ENCODE results near the gene ADGRD1.

ADGRD1 gene

DNA sequence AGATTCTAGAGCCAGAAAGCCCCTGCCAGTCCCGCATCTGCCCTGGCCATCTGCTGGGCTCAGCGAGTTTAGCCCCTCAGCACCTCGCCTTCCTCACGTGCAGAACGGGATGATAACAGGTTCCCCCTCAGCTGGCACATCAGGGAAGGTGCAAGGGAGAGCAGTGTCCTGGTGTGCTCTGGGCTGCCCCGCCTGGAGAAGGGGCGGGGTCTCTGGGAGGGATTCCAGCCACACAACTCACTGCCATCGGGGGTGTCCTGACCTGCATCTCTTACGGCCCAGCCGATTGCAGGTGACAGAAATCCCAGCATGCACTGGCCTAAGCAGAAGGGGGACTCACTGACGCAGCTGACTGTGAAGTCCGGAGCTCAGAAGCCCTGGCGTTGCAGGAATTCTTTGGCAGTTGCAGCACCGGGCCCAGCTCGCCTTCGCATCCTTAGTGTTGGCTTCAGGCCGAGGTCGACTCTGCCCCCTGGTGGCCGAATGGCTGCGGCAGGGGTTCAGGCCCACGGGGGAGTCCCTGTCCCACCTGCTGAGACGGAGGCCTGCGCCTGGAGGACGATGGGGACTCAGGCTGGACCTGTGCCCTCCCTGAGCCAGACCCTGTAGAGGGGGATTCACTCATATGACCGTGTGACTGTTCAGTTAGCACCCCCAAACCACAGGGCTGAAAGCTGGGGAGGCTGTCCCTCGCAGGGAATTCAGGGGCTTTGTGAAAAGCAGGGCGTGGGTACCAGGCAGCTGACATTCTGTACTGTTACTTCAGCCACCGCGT, 178.6 kb downstream of the ADGRD1 start:
- peak; percentile 76 for DNase-seq (ENCODE audit: low read depth)
- no peak overlapping the region for H3K4me3 ChIP-seq (ENCODE audit: low read depth, low read length)
- TF ChIP-seq, protein P1, sequence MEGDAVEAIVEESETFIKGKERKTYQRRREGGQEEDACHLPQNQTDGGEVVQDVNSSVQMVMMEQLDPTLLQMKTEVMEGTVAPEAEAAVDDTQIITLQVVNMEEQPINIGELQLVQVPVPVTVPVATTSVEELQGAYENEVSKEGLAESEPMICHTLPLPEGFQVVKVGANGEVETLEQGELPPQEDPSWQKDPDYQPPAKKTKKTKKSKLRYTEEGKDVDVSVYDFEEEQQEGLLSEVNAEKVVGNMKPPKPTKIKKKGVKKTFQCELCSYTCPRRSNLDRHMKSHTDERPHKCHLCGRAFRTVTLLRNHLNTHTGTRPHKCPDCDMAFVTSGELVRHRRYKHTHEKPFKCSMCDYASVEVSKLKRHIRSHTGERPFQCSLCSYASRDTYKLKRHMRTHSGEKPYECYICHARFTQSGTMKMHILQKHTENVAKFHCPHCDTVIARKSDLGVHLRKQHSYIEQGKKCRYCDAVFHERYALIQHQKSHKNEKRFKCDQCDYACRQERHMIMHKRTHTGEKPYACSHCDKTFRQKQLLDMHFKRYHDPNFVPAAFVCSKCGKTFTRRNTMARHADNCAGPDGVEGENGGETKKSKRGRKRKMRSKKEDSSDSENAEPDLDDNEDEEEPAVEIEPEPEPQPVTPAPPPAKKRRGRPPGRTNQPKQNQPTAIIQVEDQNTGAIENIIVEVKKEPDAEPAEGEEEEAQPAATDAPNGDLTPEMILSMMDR (IDR thresholded peaks at IDR 0.05; ENCODE audit: low read depth, low read length): peak; percentile 92
- TF ChIP-seq MYC (IDR thresholded peaks at IDR 0.05; ENCODE audit: low read depth, low read length) (no peak), POLR2A (IDR thresholded peaks at IDR 0.05; ENCODE audit: extremely low read depth, insufficient read length) (no peak), MAX (IDR thresholded peaks at IDR 0.05; ENCODE audit: low read depth, low read length) (no peak)

DNA sequence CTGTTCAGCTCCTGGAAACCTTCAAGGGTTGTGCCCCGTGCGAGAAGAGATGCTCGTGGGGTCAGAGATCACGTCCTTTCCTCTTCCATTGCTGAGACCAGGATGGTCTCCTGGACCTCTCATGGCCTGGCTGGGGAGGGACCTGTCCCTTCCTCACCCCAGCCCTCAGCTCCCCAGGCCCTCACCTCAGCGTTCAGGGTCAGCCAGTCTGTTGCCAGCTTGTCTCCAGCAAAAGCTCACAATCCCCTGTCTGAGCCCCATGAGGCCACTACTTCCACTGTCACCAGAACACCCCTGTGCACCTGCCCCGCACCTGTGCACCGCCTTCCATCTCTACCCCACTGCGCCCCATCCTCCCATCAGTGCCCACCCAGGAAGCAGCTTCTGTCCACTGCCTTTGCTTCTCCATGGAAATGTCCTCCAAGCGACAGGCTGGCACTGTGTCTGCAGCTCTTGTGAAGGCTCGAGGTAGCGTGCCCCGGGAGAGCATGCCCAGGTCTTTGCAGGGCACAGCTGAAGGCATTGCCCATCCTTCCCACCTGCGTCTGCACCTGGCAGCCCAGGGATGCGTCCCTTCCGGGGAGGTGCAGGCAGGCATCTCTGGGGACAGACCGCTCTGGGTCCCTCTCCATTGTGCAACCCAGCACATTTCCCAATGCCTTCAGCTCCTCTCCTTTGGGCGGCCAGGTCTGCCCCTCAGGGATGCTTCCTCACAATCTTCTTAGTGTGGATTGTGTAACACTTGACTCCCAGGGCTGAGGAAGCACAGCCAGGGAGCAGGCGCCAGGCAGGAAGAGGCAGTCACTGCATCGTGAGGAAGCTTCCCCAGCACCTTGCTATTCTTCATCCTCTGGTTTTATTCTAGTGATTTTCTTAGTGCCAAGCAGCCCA, 179.6 kb downstream of the ADGRD1 start:
- H3K4me3 ChIP-seq (ENCODE audit: low read depth, low read length): no peak overlapping the region
- peak; percentile 82 for DNase-seq (ENCODE audit: low read depth)
- TF ChIP-seq MAX (IDR thresholded peaks at IDR 0.05; ENCODE audit: low read depth, low read length) (no peak), MYC (IDR thresholded peaks at IDR 0.05; ENCODE audit: low read depth, low read length) (no peak), POLR2A (IDR thresholded peaks at IDR 0.05; ENCODE audit: extremely low read depth, insufficient read length) (no peak)
- TF ChIP-seq, protein P1 (IDR thresholded peaks at IDR 0.05; ENCODE audit: low read depth, low read length): no peak

DNA sequence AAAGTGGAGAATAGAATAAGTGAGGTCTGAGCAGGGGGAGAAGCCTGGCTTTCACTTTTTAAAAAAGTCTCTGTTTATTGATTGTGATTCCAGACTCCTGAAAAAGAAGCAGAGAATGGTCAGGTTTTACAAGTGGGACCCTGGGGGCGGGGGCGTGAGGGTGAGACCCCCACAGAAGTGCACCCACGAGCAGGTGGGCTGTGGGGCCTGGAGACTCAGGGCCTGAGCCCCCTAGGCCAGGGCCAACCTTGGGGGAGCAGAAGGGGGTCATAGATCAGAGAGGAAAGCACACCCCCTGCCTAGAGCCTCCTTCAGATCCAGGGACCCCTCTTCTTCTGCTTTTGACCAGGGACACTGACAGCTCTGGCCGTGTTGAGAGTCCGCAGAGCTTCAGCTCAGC, 180.3 kb downstream of the ADGRD1 start:
- no peak overlapping the region for H3K4me3 ChIP-seq (ENCODE audit: low read depth, low read length)
- TF ChIP-seq MYC (IDR thresholded peaks at IDR 0.05; ENCODE audit: low read depth, low read length) (no peak), MAX (IDR thresholded peaks at IDR 0.05; ENCODE audit: low read depth, low read length) (no peak), POLR2A (IDR thresholded peaks at IDR 0.05; ENCODE audit: extremely low read depth, insufficient read length) (no peak)
- TF ChIP-seq, protein P1 (IDR thresholded peaks at IDR 0.05; ENCODE audit: low read depth, low read length): no peak
- DNase-seq (ENCODE audit: low read depth): no peak

- DNase-seq (ENCODE audit: low read depth): no peak
- TF ChIP-seq MYC (IDR thresholded peaks at IDR 0.05; ENCODE audit: low read depth, low read length) (no peak), MAX (IDR thresholded peaks at IDR 0.05; ENCODE audit: low read depth, low read length) (no peak), POLR2A (IDR thresholded peaks at IDR 0.05; ENCODE audit: extremely low read depth, insufficient read length) (no peak)
- TF ChIP-seq, protein P1 (IDR thresholded peaks at IDR 0.05; ENCODE audit: low read depth, low read length): no peak
- H3K4me3 ChIP-seq (ENCODE audit: low read depth, low read length): no peak overlapping the region
Observed at GRCh38 chr12:131134523-131135310, 181.0 kb downstream of the ADGRD1 start.

DNA sequence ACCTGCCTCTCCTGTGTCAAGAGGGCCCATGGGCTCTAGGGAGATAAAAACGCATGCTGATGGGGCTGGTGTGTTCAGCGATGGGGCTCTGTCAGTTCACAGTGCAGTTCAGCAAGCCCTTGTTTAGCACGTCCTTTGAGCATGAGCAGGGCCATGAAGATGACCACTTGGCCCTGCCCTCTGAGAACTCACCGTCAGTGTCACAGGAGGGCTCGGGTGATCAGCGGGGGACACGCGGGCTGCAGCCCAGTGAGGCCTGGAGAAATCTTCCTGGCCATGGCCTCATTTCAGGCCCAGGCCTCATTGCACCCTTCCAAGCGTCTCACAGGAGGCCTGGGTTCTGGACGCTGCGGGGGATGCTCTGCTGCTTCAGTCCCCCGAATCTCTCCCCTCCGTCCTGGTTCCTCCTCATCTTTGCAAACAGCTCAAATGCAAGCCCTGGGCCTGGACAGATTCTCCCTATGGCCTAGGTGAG, 181.6 kb downstream of the ADGRD1 start:
- no peak overlapping the region for H3K4me3 ChIP-seq (ENCODE audit: low read depth, low read length)
- TF ChIP-seq, protein P1 (IDR thresholded peaks at IDR 0.05; ENCODE audit: low read depth, low read length): no peak
- no peak for TF ChIP-seq POLR2A (IDR thresholded peaks at IDR 0.05; ENCODE audit: extremely low read depth, insufficient read length)
- TF ChIP-seq MYC (IDR thresholded peaks at IDR 0.05; ENCODE audit: low read depth, low read length): no peak
- TF ChIP-seq MAX (IDR thresholded peaks at IDR 0.05; ENCODE audit: low read depth, low read length): no peak
- no peak for DNase-seq (ENCODE audit: low read depth)

Measured in NB4 (cell line).